Measurements from ENCODE around the gene AQP1.
A peak's percentile ranks its signal among the peaks of the same experiment; 100 is the strongest.

AQP1 gene

GRCh38 chr7:30932562-30932961 is 20.9 kb downstream of the AQP1 start:
- H3K27ac ChIP-seq = no peak overlapping the region
- H3K36me3 ChIP-seq = peaks cover 0 to 7% (median 1%) of the 10 kb centered on the region in 3 donors
- no peak overlapping the region for H3K4me3 ChIP-seq
- DNase-seq = peak in 1 of 2 donors; percentile 15
- H3K4me1 ChIP-seq = no peaks in the 10 kb centered on the region
- intact Hi-C loops (cut with DNase I; ENCODE audit: low total_unique reads) = no loop called here
- no peaks in the 10 kb centered on the region for H3K9me3 ChIP-seq
- no peak for TF ChIP-seq CTCF (IDR thresholded peaks at IDR 0.05)
- no peaks in the 10 kb centered on the region for H3K27me3 ChIP-seq

- TF ChIP-seq CTCF (IDR thresholded peaks at IDR 0.05) = no peak
- DNase-seq = peak in 1 of 2 donors; percentile 18
These were observed 21.7 kb downstream of the AQP1 start for GRCh38 chr7:30933124-30933974.

GRCh38 chr7:30934225-30934624 is 22.6 kb downstream of the AQP1 start:
- Histone ChIP-seq H3K27me3 (no peaks in the 10 kb centered on the region), H3K9me3 (no peaks in the 10 kb centered on the region), H3K4me3 (no peak overlapping the region), H3K27ac (no peak overlapping the region), H3K4me1 (peaks cover 0 to 8% (median 3%) of the 10 kb centered on the region in 4 donors), H3K36me3 (no peaks in the 10 kb centered on the region)
- TF ChIP-seq CTCF (IDR thresholded peaks at IDR 0.05) = no peak
- intact Hi-C loops (cut with DNase I; ENCODE audit: low total_unique reads) = no loop called here
- DNase-seq = no peak

More at GRCh38 chr7:30933124-30933974, 21.7 kb downstream of the AQP1 start:
- Histone ChIP-seq H3K27me3 (no peaks in the 10 kb centered on the region), H3K9me3 (no peaks in the 10 kb centered on the region), H3K27ac (no peak overlapping the region), H3K4me1 (peaks cover 0 to 1% (median under 1%) of the 10 kb centered on the region in 4 donors), H3K4me3 (no peak overlapping the region), H3K36me3 (no peaks in the 10 kb centered on the region)
- intact Hi-C loops (cut with DNase I; ENCODE audit: low total_unique reads) = no loop called here

GRCh38 chr7:30934732-30935568 is 23.3 kb downstream of the AQP1 start:
- intact Hi-C loops (cut with DNase I; ENCODE audit: low total_unique reads) = no loop called here
- no peak for TF ChIP-seq CTCF (IDR thresholded peaks at IDR 0.05)
- Histone ChIP-seq H3K27ac (no peak overlapping the region), H3K9me3 (no peaks in the 10 kb centered on the region), H3K4me3 (no peak overlapping the region), H3K27me3 (no peaks in the 10 kb centered on the region), H3K4me1 (peaks cover 0 to 8% (median 3%) of the 10 kb centered on the region in 4 donors), H3K36me3 (no peaks in the 10 kb centered on the region)
- no peak for DNase-seq

- no peaks in the 10 kb centered on the region for H3K36me3 ChIP-seq
- intact Hi-C loops (cut with DNase I; ENCODE audit: low total_unique reads) = no loop called here
- H3K27me3 ChIP-seq = no peaks in the 10 kb centered on the region
- no peak for TF ChIP-seq CTCF (IDR thresholded peaks at IDR 0.05)
- peaks cover 0 to 8% (median 3%) of the 10 kb centered on the region in 4 donors for H3K4me1 ChIP-seq
- no peaks in the 10 kb centered on the region for H3K9me3 ChIP-seq
- no peak overlapping the region for H3K4me3 ChIP-seq
- no peak overlapping the region for H3K27ac ChIP-seq
- DNase-seq = no peak
These were observed 23.9 kb downstream of the AQP1 start for GRCh38 chr7:30935569-30935877.
